ENCODE measurements around the gene BECN2.

BECN2 gene

GRCh38 chr1:242006976-242007375, 49.4 kb downstream of the BECN2 start:
- no peak for TF ChIP-seq CTCF (conservative IDR thresholded peaks at IDR 0.05)
- H3K27ac ChIP-seq: no peak overlapping the region

Data from VCaP (cell line).